Activated CD4-positive, alpha-beta T cell treated with anti-CD3 and anti-CD28 coated beads for 4 hours (primary cell): Measurements from ENCODE around the gene ZSCAN18.

ENCODE experiments used
- DNase-seq, 2 donors: peaks; one replicate each; pipeline ENCODE4 v3.0.0-alpha.2; 2020

The ZSCAN18 gene

GRCh38 chr19:58044391-58044790 is 53.6 kb downstream of the ZSCAN18 start:
- DNase-seq = no peak

- DNase-seq = no peak
These were observed 55.3 kb downstream of the ZSCAN18 start for GRCh38 chr19:58042495-58043340.

- DNase-seq = no peak
These were observed 57.1 kb downstream of the ZSCAN18 start for GRCh38 chr19:58040751-58041525.

GRCh38 chr19:58038688-58039204 is 59.3 kb downstream of the ZSCAN18 start:
- no peak for DNase-seq

- no peak for DNase-seq
These were observed 59.9 kb downstream of the ZSCAN18 start for GRCh38 chr19:58037927-58038687.

- no peak for DNase-seq
These were observed 62.2 kb downstream of the ZSCAN18 start for GRCh38 chr19:58035863-58036262.

- DNase-seq = no peak
These were observed 63.6 kb downstream of the ZSCAN18 start for GRCh38 chr19:58034477-58034793.
